K562 (cell line): ENCODE data around the gene ANKS4B. TPM values are rescaled to one million over a fixed set of nuclear protein-coding genes. Genes with fewer than 3 reads are reported as not detected.

ENCODE experiments used
- ADNP ChIP-seq: fragments of 200-800 bp; sonication (Bioruptor generic); IDR thresholded peaks from 2 replicates; pipeline ENCODE4 v1.6.1; 2016; ENCODE audit warnings: missing genetic modification characterization, missing compliant biosample characterization
- ATF2 ChIP-seq: sonication (generic); formaldehyde crosslinking; IDR thresholded peaks from 2 replicates; pipeline ENCODE4 v1.8.1; 2022; ENCODE audit warnings: missing genetic modification reagents
- CHD4 ChIP-seq: fragments of 200-600 bp; sonication (generic); IDR thresholded peaks from 3 replicates; pipeline ENCODE4 v1.6.1; 2012; ENCODE audit warnings: low read depth, mild to moderate bottlenecking, mixed read lengths, low read length, inconsistent platforms; ENCODE audit not compliant: insufficient read depth, insufficient replicate concordance, poor library complexity, severe bottlenecking
- DACH1 ChIP-seq: fragments of 450-650 bp; IDR thresholded peaks from 2 replicates; pipeline ENCODE4 v1.6.1; 2018; ENCODE audit not compliant: partially characterized antibody
- DPF2 ChIP-seq: fragments of 450-650 bp; IDR thresholded peaks from 2 replicates; pipeline ENCODE4 v1.6.1; 2016
- FIP1L1 ChIP-seq: fragments of 200-400 bp; formaldehyde crosslinking; IDR thresholded peaks from 2 replicates; pipeline ENCODE4 v1.6.1; 2018; ENCODE audit warnings: mild to moderate bottlenecking, low read depth, low read length; ENCODE audit not compliant: poor library complexity, severe bottlenecking
- FOXM1 ChIP-seq, 2 experiments: fragments of 450-650 bp in 1 of 2; sonication (generic) in 1 of 2; formaldehyde crosslinking in 1 of 2; IDR thresholded peaks; 2 replicates each; pipeline versions ENCODE4 v1.6.1 to v1.9.0; 2017 to 2022; ENCODE audit warnings: low read depth in 2 of 2, mild to moderate bottlenecking in 2 of 2, missing genetic modification reagents in 1 of 2, moderate library complexity in 1 of 2
- HNRNPLL ChIP-seq: fragments of 200-400 bp; formaldehyde crosslinking; IDR thresholded peaks from 2 replicates; pipeline ENCODE4 v1.6.1; 2017; ENCODE audit warnings: low read length, low read depth, mild to moderate bottlenecking; ENCODE audit not compliant: poor library complexity, severe bottlenecking
- HOXB6 ChIP-seq: fragments of 250-450 bp; sonication (Bioruptor Pico); IDR thresholded peaks from 2 replicates; pipeline ENCODE4 v1.5.1; 2022; ENCODE audit warnings: mild to moderate bottlenecking, borderline replicate concordance
- JUN ChIP-seq, 2 experiments: sonication (generic) in 1 of 2; formaldehyde crosslinking in 1 of 2; IDR thresholded peaks; 2 replicates each; pipeline versions ENCODE4 v1.6.1 to v1.8.0; 2012 to 2022; ENCODE audit warnings: borderline replicate concordance in 2 of 2, mild to moderate bottlenecking in 2 of 2, improper control_type of control experiment in 1 of 2, low read depth in 1 of 2, low read length in 1 of 2, missing genetic modification reagents in 1 of 2
- MIER1 ChIP-seq: fragments of 450-650 bp; IDR thresholded peaks from 2 replicates; pipeline ENCODE4 v1.6.1; 2016; ENCODE audit warnings: antibody characterized with exemption, mild to moderate bottlenecking, low read depth
- PATZ1 ChIP-seq: fragments of 250-450 bp; sonication (Bioruptor Pico); IDR thresholded peaks from 2 replicates; pipeline ENCODE4 v1.5.0; 2020; ENCODE audit warnings: mild to moderate bottlenecking, borderline replicate concordance
- POLR2AphosphoS2 ChIP-seq: IDR thresholded peaks from 2 replicates; pipeline ENCODE4 v1.6.1; 2012; ENCODE audit warnings: low read length, improper control_type of control experiment
- RAD21 ChIP-seq, 2 experiments: fragments of 250-450 bp in 1 of 2; fragments of 450-650 bp in 1 of 2; sonication (Bioruptor Pico) in 1 of 2; formaldehyde crosslinking in 1 of 2; IDR thresholded peaks in 1 of 2; conservative IDR thresholded peaks in 1 of 2; 2 replicates each; pipeline versions ENCODE4 v1.4.0 to v1.8.0; 2020 to 2022; ENCODE audit warnings: mild to moderate bottlenecking in 2 of 2, moderate library complexity in 1 of 2
- RAD51 ChIP-seq: fragments of 450-650 bp; IDR thresholded peaks from 2 replicates; pipeline ENCODE4 v1.7.1; 2016; ENCODE audit warnings: low read depth, mild to moderate bottlenecking, borderline replicate concordance
- RBM39 ChIP-seq: fragments of 200-400 bp; formaldehyde crosslinking; optimal IDR thresholded peaks from 2 replicates; pipeline ENCODE3; 2018; ENCODE audit warnings: low read depth, low read length
- THAP12 ChIP-seq: fragments of 250-450 bp; sonication (Bioruptor Pico); IDR thresholded peaks from 2 replicates; pipeline ENCODE4 v1.9.0; 2021; ENCODE audit warnings: mild to moderate bottlenecking, inconsistent platforms
- ZNF232 ChIP-seq: sonication (generic); formaldehyde crosslinking; IDR thresholded peaks from 2 replicates; pipeline ENCODE4 v1.8.0; 2022; ENCODE audit warnings: mild to moderate bottlenecking, missing genetic modification reagents
- ZNF589 ChIP-seq: fragments of 200-800 bp; sonication (Bioruptor generic); IDR thresholded peaks from 2 replicates; pipeline ENCODE4 v1.6.1; 2016; ENCODE audit warnings: low read depth, missing genetic modification characterization, missing compliant biosample characterization
- ZNF696 ChIP-seq: fragments of 250-450 bp; sonication (Bioruptor Pico); conservative IDR thresholded peaks from 2 replicates; pipeline ENCODE4 v1.4.0; 2020; ENCODE audit warnings: mild to moderate bottlenecking, moderate library complexity
- polyA plus RNA-seq, 8 experiments: library from polyadenylated mRNA; depleted of rRNA in 4 of 8; stranded (reverse) in 5 of 8; unstranded in 3 of 8; fragments of >200 nt; fragmentation: Nextera tagmentation in 2 of 8; fragmentation: Illumina TruSeq in 1 of 8; extraction: Ambion mirVana in 2 of 8; extraction: Trizol in 1 of 8; gene quantifications; 2 replicates each; pipeline versions ENCODE4 v1.2.1 to v1.2.3, GENCODE V29; 2011 to 2014; ENCODE audit warnings: inconsistent platforms in 1 of 8, missing spikeins in 1 of 8
- total RNA-seq, 7 experiments: library from RNA; depleted of rRNA in 6 of 7; stranded (reverse); fragments of >200 nt in 6 of 7; fragmentation: Illumina TruSeq in 2 of 7; extraction: Trizol in 2 of 7; gene quantifications; 2 replicates each; pipeline versions ENCODE4 v1.2.1 to v1.2.3, GENCODE V29; 2011 to 2021; ENCODE audit warnings: low replicate concordance in 1 of 7
- TF ChIP-seq, protein P1 (sequence below): fragments of 450-650 bp; IDR thresholded peaks from 2 replicates; pipeline ENCODE4 v1.6.1; 2016; ENCODE audit warnings: low read depth, mild to moderate bottlenecking, moderate library complexity

Gene ANKS4B
- total and polyA plus RNA-seq, 9 of the 15 experiments (the other 6 are each of a cell fraction or from before 2014, with no cell fraction given): not detected

DNA sequence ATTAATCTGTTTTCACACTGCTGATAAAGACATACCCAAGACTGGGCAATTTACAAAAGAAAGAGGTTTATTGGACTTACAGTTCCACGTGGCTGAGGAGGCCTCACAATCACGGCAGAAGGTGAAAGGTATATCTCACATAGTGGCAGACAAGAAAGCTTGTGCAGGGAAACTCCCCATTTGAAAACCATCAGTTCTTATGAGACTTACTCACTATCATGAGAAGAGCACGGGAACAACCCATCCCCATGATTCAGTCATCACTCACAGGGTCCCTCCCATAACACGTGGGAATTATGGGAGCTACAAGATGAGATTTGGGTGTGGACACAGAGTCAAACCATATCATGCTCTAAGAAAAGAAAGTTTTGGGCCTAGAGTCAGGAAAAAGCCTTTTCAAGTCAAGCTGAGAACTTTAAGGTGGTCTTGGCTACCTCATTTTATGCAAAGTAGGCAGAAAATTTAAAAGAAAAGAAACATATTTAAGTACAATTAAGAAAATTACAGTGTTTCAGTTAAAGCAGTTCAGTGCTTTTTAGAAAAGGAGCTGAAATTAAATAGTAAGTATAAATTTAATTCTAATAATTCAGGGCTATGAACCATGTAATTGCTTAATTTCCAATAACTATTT lies 69.5 kb downstream of the ANKS4B start (continued):
- TF ChIP-seq THAP12 (CRISPR knock-in tag): no peak
- TF ChIP-seq ADNP (tag): no peak
- TF ChIP-seq CHD4: no peak
- no peak for TF ChIP-seq DPF2
- TF ChIP-seq RAD51: no peak
- TF ChIP-seq RBM39: no peak
- TF ChIP-seq, protein P1, sequence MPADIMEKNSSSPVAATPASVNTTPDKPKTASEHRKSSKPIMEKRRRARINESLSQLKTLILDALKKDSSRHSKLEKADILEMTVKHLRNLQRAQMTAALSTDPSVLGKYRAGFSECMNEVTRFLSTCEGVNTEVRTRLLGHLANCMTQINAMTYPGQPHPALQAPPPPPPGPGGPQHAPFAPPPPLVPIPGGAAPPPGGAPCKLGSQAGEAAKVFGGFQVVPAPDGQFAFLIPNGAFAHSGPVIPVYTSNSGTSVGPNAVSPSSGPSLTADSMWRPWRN: no peak
- TF ChIP-seq ZNF232 (CRISPR knock-in tag): no peak
- TF ChIP-seq RAD21 (CRISPR knock-in tag; conservative IDR thresholded peaks at IDR 0.05 in 1 of 2, IDR thresholded peaks at IDR 0.05 in 1 of 2): no peak
- no peak for TF ChIP-seq HNRNPLL
- TF ChIP-seq POLR2AphosphoS2: no peak
- TF ChIP-seq ATF2 (CRISPR knock-in tag): no peak
- no peak for TF ChIP-seq ZNF589
- TF ChIP-seq HOXB6: no peak
- no peak for TF ChIP-seq ZNF696
- no peak for TF ChIP-seq FIP1L1
- no peak for TF ChIP-seq FOXM1 (IDR thresholded peaks at IDR 0.05; ENCODE audit: low read depth)
- TF ChIP-seq FOXM1 (CRISPR knock-in tag; IDR thresholded peaks at IDR 0.05; ENCODE audit: low read depth): no peak
- TF ChIP-seq JUN (IDR thresholded peaks at IDR 0.05; ENCODE audit: borderline replicate concordance, low read depth, low read length): peak; percentile 51; the same call in 1 of the 2 replicates
- TF ChIP-seq JUN (CRISPR knock-in tag; IDR thresholded peaks at IDR 0.05; ENCODE audit: borderline replicate concordance): no peak
- no peak for TF ChIP-seq PATZ1 (CRISPR knock-in tag)
- no peak for TF ChIP-seq MIER1
- TF ChIP-seq DACH1: no peak
